ENCODE results near the gene PUM1. TPM values are rescaled to one million over a fixed set of nuclear protein-coding genes. Genes with fewer than 3 reads are reported as not detected.

PUM1 gene
- total RNA-seq, 1 donor from 2014 or later: 129 TPM

DNA sequence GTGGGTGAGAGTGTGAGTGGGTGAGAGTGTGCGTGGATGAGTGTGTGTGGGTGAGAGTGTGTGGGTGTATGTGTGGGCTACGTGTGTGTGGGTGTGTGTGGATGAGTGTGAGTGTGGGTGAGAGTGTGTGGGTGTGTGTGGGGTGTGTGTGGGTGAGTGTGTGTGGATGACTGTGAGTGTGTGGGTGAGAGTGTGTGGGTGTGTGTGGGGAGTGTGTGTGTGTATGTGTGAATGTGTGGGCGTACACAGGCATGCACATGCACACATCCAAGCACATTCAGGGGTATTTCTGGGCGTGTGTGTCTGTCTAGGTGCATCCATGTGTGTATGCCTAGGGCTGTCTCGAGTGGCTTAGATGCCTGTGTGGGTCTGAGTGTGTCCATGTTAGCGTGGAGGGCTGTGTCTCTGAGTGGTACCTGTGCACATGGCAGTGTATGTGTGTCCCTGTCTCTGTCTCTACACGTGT, 171.0 kb downstream of the PUM1 start:
- DNase-seq (ENCODE audit: low spot score): no peak

DNA sequence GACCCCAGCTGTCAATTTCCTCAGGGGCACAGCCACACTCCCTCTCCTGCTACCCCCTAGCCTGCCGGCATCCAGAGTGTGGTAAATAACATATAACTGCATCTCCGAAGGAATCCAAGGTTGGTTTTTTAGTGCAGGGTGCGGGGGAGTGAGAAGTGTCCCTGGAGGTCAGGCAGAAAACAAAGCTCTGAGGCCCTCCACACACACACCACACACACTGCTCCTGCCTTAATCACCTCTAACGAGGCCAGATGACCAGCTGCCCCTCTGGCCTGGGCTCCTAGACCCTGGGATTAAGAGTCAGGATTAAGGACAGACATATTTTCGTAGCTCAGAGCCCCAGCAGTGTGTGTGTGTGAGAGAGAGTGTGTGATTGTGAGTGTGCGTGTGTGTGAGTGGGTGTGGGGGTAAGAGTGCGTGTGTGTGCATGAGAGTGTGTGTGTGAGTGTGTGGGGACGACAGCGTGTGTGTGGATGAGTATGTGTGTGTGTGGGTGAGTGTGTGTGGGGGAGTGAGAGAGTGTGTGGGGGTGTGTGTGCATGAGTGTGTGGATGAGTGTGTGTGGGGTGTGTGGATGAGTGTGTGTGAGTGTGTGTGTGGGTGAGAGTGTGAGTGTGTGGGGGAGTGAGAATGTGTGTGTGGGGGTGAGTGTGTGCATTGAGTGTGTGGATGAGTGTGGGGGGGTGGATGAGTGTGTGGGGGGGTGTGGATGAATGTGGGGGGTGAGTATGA, 171.6 kb downstream of the PUM1 start:
- no peak for DNase-seq (ENCODE audit: low spot score)

DNA sequence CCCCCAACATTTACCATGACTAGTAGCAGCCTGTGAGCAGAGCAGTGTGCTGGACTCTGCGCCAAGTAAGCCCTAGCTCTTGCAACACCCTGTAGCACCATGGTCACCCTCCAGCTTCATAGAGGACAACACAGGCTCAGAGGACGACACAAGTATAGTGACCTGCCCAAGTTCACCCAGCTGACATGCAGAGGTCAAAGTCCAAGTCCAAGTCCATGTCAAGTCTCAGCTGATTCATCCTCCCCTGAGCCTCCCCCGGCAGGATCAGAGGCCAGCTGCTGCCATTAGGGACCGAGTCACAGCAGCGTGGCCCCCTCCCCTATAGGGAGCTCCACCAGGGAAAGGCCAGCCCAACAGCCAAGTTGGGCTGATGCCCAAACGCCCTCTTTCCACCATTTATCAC, 172.8 kb downstream of the PUM1 start:
- DNase-seq (ENCODE audit: low spot score): no peak

DNA sequence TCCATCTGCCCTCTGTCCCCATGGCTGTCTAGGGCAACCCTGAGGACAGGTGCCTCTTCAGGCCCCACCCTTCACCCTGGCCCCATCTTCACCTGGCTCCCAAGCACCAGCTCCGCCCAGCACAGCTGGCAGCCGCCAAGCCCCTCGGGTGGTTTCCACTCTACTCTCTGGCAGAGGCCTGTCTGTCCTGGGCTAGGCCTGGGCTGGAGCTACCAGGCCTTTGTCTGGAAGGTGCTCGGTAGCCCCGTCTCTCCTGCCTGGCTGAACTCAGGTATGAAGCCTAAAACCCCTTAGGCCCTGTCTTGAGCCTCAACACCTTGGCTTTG, 174.3 kb downstream of the PUM1 start:
- DNase-seq (ENCODE audit: low spot score): no peak

DNA sequence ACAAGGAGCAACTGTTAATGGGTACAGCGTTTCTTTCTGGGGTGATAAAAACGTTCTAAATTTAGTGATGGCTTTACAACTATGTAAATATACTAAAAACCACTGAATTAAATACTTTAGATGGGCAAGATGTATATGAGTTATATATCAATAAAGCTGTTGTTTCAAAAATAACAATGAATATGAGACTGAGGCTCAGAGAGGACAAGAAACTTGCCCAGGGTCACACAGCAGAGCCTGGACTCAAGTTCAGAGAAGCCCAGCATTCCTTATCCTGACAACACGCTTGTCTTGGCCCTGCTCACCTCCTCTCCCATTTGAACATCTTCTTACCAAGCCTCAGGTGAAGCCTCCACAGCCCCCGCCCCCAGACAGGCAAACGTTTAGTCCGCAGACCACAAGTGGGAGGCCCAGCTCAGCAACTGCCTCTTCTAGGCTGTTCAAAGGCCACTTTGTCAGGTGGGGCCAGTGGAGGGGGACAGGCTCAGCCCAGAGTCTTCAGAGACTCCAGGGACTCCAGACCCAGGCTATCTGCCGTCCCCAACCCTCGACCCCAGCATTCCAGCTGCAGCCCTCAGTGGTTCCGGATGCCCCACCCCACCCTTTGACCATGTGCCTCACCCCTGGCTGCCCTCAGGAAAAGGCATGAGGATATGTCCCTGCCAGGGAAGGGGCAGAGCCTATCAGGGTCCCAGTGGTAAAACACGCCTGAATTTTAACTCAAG, 174.9 kb downstream of the PUM1 start:
- DNase-seq (ENCODE audit: low spot score): no peak

DNA sequence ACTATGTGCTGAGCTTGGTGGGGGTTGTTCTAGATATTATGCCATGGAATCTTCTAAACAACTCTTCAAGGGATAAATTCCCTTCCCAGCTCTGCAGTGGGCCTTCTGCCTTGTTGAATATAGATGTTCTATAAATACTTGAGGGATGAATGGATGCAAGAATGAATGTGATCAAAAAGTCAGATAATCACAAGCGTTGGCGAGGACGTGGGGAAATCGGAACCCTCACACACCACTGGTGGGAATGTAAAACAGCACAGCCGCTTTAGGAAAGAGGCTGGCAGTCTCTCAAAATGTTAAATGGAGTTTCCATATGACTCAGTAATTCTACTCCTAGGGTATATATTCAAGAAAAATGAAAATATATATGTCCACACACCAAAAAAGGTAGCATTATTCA, 176.0 kb downstream of the PUM1 start:
- DNase-seq (ENCODE audit: low spot score): no peak

DNA sequence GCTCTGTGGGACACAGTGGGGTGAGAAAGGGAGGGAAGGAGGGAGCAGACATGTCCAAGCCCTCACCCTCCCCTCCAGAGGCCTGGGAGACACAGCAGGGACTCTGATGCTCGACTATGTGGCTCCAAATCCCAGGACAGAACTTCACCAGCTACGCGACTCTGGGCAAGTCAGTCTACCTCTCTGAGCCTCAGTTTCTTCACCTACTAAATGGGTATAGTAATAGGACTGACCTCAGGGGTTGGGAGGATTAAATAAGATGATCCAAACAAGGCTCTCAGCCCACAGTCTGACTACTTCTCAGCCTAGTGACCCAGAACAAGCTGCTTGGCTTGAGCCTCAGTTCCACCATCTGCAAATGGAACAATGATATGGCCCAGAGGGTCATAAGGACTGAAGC, 176.5 kb downstream of the PUM1 start:
- DNase-seq (ENCODE audit: low spot score): no peak

DNA sequence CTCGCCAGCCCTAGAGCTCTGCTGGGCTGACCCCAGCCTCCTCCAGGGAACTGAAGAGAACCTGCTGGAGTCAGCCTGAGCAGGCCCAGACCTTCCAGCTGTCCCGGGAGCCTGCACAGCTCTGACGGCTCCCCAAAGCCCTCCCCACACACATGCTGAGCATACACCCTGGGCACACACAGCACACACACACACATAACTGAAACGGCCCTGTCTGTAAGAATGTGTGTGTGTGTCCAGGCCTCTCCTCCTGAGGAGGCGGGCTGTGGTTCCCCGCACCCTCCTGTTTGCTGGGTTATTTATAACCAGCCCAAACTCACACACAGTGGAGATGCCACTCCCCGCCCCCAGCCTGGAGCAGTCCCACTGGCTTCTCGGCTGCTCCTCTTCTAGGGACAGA, 177.1 kb downstream of the PUM1 start:
- peak; percentile 69 for DNase-seq (ENCODE audit: low spot score)

DNA sequence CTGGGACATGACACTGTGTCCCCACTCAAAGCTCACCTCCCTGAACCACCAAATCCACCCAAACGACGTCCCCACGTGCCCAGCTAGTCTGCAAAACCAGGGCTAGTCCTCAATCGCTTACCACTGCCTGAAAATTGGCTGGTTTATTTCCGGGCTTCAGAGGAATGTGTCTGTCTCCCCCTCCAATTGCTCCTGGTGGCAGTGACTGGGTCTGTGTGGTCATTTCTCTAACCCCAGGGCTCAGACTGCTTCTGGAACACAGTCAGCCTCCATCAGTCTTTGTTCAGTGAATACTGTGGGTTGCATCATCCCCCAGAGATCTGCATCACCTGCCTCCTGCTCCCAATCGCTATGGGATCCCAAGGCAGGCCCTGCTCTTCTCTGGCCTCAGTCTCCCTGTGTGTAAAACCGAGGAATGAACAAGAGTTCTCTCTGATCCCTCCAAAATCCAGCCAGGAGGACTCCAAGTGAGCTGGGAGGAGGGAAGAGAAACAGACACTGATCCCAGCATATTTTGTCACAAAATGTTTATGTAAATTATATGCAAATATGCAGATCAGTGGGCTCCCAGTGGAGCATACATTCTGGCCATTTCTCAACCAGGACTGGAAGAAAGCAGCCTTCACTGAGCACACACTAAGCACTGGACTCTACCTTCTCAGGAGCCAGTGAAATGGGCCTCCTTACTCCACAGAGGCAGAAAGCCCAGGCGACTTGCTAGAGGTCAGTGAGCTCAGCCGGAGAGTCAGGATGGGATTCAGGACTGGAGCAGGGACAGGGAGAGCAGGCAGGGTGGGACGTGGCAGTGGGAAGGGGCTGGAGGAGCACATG, 177.8 kb downstream of the PUM1 start:
- DNase-seq (ENCODE audit: low spot score): no peak

DNA sequence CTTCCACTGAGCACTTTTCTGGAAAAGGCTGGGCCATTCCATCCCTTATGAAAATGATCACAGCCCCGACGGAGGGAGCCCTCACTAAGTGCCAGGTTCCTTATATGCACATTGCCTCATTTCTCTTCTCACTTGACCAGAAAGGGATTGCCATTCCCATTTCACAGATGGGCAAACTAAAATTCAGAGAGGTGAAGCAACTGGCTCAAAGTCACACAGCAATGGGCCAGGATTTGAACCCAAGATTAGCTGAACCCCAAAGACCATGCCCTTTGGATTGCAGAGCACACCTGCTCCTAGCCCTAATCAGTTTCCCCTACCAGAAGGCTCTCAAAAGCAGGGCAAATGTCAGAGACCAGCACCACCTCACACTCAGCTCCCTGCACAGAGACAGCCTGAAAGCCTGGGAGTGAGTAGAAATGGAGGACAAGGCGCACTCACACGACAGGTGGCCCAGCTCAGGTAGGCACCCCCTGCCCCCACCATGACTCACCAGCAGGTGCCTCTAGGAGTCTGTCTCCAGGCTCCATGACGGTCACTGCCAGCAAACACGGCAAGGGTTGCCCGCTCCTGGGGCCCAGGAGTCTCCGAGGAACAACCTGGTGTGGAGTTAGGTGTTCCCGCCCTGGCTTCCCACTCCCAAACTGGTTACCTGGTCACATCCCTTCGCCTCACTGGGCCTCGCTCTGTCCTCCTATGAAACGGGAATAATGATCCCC, 178.6 kb downstream of the PUM1 start:
- DNase-seq (ENCODE audit: low spot score): no peak

DNA sequence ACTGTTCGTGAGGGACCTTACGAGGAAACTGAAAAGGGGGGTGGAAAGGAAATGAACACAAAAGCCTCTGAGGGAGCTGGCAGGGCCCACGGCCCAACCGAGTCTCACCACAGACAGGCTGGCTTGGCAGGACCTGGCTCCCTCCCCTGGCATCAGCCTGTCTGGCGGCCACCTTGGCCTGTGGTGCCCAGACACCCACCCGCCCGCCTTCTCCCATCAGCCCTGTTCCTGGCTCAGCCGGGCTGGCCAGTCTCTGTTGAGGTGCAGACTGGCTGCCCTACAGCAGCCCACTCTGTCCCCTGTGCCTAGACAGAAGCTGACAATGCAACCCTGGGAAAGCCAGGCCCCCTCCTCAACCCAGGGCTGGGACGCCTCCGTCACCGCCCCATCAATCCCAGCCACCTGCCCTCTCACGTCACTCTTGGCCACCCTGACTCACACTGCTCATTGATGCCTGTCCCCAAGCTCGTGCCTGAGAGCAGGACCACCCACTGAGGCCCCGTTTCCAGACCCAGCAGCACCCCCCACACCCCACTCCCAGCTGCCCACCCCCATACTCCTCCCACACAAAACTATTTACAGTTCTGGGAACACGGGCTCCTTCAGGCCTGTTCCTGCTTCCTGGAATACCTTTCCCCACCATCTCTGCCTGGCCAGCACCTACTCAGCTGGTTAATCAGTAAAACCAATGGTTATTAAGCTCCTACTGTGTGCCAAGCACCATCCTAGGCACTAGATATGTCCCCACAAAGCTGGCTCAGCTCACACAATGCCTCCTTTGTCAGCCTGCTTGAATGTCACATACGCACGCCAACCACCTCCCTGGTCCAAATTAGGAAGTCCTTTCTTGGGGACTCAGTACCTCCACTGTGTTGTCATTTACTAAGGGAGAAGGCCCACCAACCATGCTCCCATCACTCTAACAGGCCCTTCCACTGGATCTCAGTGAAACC, 179.7 kb downstream of the PUM1 start:
- DNase-seq (ENCODE audit: low spot score): no peak

DNA sequence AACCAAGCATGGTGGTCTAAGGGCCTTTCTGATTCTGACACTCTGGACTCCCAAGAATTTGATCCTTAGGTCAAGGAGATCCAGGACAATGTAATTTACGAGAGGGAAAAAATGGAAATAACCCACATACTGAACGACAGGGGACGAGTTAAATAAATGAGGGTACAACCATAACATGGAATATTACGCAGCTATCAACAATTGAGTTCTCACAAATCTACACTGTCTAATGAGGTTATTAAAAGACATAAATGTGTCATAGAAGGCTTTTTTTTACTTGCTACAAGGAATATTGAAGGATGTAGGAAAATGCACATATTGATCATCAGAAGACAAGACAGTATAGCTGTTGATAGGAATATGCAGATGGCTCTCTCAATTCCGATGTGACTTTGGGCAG, 180.8 kb downstream of the PUM1 start:
- DNase-seq (ENCODE audit: low spot score): no peak

DNA sequence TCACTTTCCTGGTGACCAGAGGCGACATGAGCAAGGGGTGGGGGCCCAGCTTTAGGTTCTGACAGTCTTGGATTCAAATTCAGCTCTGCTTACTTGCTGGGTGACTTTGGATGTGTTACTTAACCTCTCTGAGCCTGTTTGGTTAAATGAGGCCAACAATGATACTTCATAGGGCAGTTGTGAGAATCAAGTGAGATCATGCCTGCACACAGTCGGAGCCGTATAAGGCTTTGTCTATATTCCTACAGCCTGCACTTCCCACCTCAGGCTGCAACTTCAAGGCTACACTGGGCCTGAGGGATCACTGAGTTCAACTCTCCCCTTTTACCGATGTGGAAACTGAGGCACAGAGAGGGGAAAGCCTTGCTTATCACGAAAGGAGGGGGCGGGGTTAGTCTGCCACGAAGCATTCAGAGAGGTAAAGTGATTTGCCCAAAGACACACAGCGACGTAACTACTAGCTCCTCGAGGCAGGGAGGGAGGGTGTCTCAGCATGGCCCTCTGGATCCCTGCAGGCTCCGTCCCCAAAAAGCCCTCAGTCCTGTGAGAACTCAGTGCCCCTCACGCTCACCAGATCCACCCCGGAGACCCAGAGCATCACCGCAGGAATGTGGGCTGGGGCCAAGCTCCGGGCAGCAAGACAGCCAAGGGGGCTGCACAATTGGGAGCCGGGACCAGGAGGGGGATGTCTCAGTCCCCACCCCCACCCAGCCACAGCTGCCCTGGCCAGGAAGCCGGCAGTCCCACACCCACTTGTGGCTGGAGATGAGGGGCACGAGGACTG, 181.9 kb downstream of the PUM1 start:
- DNase-seq (ENCODE audit: low spot score): no peak

DNA sequence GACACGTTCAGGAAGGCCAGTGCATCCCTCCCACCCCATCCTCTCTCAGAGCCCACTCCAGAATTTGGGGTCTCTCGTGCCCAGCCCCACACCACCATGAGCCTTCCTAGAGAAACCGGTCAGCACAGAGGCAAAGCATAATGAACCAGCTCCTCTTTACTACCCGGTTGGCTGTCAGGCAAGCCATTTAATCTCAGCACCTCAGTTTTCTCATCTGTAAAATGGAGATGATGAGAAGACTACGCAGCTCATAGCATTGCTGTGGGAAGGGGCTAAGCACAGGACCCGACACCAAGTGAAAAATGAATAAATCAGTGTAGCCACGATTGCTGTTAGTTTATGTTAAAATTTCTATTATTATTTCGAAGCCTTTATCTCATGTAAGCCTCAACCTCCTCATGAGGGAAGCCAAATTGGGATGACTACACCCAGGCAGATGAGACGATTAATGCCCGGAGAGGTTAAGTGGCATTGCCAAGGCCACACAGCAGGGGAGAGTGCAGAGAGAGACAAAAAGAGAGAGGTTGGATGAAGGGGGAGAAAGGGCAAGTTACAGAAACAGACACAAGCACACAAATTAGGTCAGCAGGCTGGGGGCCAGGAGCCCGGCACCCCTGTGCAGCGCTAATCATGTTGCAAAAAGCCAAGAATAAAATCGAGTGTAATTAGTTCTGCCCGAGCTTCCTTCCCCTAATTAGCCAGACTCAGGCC, 182.7 kb downstream of the PUM1 start:
- DNase-seq (ENCODE audit: low spot score): no peak

Other genes with a start within 250 kb of the PUM1 start
- gene SDC3, start 157.0 kb downstream of the PUM1 start, total RNA-seq: 128 TPM
- gene NKAIN1, start 174.2 kb upstream of the PUM1 start, total RNA-seq: 0.14 TPM
- gene SNRNP40, start 231.1 kb upstream of the PUM1 start, total RNA-seq: 28.4 TPM
- 19.7 TPM for gene ZCCHC17, start 231.3 kb upstream of the PUM1 start, total RNA-seq

Measured in mucosa of gallbladder (tissue), 1 donor.